Upper lobe of left lung (tissue), 6 donors: ENCODE measurements around the gene MISP3. TPM values are rescaled to one million over a fixed set of nuclear protein-coding genes. Genes with fewer than 3 reads are reported as not detected.

ENCODE experiments used
- ATAC-seq, 2 donors: fragments of 200-7000 bp; cut with Tn5 transposase; one replicate each; pipeline ENCODE4 v1.9.1; 2022; ENCODE audit warnings: mild to moderate bottlenecking in 2 of 2, moderate library complexity in 2 of 2; ENCODE audit not compliant: low FRiP score in 2 of 2
- DNase-seq, 2 donors: peaks; one replicate each; pipeline ENCODE4 v3.0.0-alpha.2; 2019 to 2020
- H3K27ac ChIP-seq, 4 donors: fragments of 200-600 bp; sonication (generic); one replicate each; pipeline ENCODE4 v1.5.1; 2016 to 2019
- H3K27me3 ChIP-seq, 4 donors: fragments of 200-600 bp; sonication (generic); one replicate each; pipeline ENCODE4 v1.5.1; 2017 to 2019
- H3K36me3 ChIP-seq, 4 donors: fragments of 200-600 bp; sonication (generic); one replicate each; pipeline ENCODE4 v1.5.1; 2016 to 2019
- H3K4me1 ChIP-seq, 4 donors: fragments of 200-600 bp; sonication (generic); one replicate each; pipeline ENCODE4 v1.5.1; 2018 to 2019
- H3K4me3 ChIP-seq, 4 donors: fragments of 200-600 bp; sonication (generic); one replicate each; pipeline ENCODE4 v1.5.1; 2017 to 2019; ENCODE audit warnings: mild to moderate bottlenecking in 2 of 4, moderate library complexity in 1 of 4
- H3K9me3 ChIP-seq, 4 donors: fragments of 200-600 bp; sonication (generic); one replicate each; pipeline ENCODE4 v1.5.1; 2018 to 2019
- EP300 ChIP-seq, 4 donors: sonication (generic); formaldehyde crosslinking; IDR thresholded peaks; one replicate each; pipeline ENCODE4 v1.5.1; 2017; ENCODE audit warnings: antibody characterized with exemption in 4 of 4, control low read depth in 2 of 4
- POLR2A ChIP-seq, 4 donors: fragments of 450-650 bp; IDR thresholded peaks; one replicate each; pipeline ENCODE4 v1.5.1; 2016 to 2017; ENCODE audit warnings: antibody characterized with exemption in 4 of 4, mild to moderate bottlenecking in 2 of 4
- POLR2AphosphoS5 ChIP-seq, 2 donors: sonication (generic); formaldehyde crosslinking; IDR thresholded peaks; one replicate each; pipeline ENCODE4 v1.5.1; 2017; ENCODE audit warnings: antibody characterized with exemption in 2 of 2
- whole genome bisulfite sequencing, 2 donors: methylation state at CpG; one replicate each; pipeline ENCODE4 v1.1.5; 2017 to 2018; 5-methylcytosine and 5-hydroxymethylcytosine counted together
- total RNA-seq, 6 donors: library from RNA; depleted of rRNA in 4 of 6; stranded (reverse); fragments of >200 nt in 4 of 6; gene quantifications; one replicate each; pipeline versions ENCODE4 v1.1.0 to v1.2.1, GENCODE V29; 2016 to 2021
- TF ChIP-seq, protein P1 (sequence below), 6 experiments: fragments of 450-650 bp in 4 of 6; fragments of 200-600 bp in 2 of 6; sonication (generic) in 2 of 6; IDR thresholded peaks; one replicate each; pipeline ENCODE4 v1.5.1; 2016 to 2019; ENCODE audit warnings: antibody characterized with exemption in 6 of 6
- donor health status: DM: no; HTN: no; CAD: no; lungs with moderate emphysema.
- donor health status: DM: no; HTN: yes; CAD: no; lungs with severe emphysema.

MISP3 gene
- total RNA-seq, 6 donors from 2014 or later, result 7.9 to 31.2 (median 12.3) TPM

DNA sequence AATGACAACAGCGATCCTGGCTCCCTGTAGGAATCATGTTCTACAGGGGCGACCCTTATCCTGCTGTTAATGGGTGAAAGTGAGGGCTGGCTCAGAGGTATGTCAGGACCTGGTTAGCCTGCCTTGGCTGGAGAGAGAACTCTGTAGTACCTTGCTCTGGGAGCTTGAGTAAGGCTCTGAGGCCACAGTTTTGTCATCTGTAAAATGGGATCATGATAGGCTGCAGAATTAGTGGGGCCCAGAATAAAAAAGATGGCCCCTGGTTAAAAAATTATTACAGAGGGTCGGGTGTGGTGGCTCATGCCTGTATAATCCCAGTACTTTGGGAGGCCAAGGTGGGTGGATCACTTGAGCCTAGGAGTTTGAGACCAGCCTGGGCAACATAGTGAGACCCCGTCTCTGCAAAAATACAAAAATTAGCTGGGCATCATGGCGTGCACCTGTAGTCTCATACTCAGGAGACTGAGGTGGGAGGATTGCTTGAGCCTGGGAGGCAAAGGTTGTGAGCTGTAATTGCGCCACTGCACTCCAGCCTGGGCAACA, 28.5 kb downstream of the MISP3 start:
- no peak for TF ChIP-seq POLR2A (IDR thresholded peaks at IDR 0.05)
- TF ChIP-seq EP300 (IDR thresholded peaks at IDR 0.05), result no peak
- TF ChIP-seq POLR2AphosphoS5 (IDR thresholded peaks at IDR 0.05), result no peak
- TF ChIP-seq, protein P1, sequence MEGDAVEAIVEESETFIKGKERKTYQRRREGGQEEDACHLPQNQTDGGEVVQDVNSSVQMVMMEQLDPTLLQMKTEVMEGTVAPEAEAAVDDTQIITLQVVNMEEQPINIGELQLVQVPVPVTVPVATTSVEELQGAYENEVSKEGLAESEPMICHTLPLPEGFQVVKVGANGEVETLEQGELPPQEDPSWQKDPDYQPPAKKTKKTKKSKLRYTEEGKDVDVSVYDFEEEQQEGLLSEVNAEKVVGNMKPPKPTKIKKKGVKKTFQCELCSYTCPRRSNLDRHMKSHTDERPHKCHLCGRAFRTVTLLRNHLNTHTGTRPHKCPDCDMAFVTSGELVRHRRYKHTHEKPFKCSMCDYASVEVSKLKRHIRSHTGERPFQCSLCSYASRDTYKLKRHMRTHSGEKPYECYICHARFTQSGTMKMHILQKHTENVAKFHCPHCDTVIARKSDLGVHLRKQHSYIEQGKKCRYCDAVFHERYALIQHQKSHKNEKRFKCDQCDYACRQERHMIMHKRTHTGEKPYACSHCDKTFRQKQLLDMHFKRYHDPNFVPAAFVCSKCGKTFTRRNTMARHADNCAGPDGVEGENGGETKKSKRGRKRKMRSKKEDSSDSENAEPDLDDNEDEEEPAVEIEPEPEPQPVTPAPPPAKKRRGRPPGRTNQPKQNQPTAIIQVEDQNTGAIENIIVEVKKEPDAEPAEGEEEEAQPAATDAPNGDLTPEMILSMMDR (IDR thresholded peaks at IDR 0.05), result no peak
- H3K27ac ChIP-seq, result no peak overlapping the region
- no peaks in the 10 kb centered on the region for H3K4me1 ChIP-seq
- no peak overlapping the region for H3K4me3 ChIP-seq
- WGBS, 2 donors, result 92 to 93% methylated on average over 6 of the region's 6 CpGs
- ATAC-seq (no peak), DNase-seq (no peak)
- H3K36me3 ChIP-seq, result peaks cover 3 to 90% (median 63%) of the 10 kb centered on the region in 4 donors
- H3K27me3 ChIP-seq, result no peaks in the 10 kb centered on the region
- no peaks in the 10 kb centered on the region for H3K9me3 ChIP-seq

DNA sequence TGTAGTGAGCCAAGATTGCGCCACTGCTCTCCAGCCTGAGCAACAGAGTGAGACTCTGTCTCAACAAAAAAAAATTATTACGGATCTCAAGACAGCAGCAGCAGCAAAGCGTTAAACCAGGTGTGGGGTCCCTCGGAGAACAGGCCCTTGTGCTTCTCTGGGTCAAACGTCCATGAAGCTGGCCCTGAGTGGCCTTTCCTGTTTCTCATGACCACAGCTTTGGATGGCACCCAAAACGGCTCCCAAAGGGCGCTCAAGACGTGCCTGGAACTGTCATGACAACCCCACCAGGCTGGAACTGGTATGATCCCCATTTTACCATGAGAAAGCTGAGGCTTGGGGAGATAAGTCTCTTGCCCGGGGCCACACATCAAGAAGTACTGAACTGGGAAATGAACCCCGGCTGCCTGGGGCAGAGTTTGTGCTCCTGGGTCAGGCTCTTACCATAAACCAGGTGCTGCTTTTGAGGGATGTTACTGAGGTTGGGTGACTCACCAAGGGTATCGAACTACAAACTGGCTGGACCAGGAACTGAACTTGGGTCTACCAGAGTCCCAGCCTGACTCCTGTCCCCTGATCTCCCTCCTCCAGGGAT, 29.6 kb downstream of the MISP3 start:
- TF ChIP-seq POLR2AphosphoS5 (IDR thresholded peaks at IDR 0.05), result no peak
- 64 to 90% methylated on average over 8 to 11 of the region's 11 CpGs for WGBS, 2 donors
- Histone ChIP-seq H3K36me3 (peaks cover 7 to 91% (median 67%) of the 10 kb centered on the region in 4 donors), H3K9me3 (no peaks in the 10 kb centered on the region), H3K27me3 (no peaks in the 10 kb centered on the region), H3K4me1 (no peaks in the 10 kb centered on the region), H3K27ac (peak overlapping the region in 1 of 4 donors; percentile 3), H3K4me3 (no peak overlapping the region)
- ATAC-seq (no peak), DNase-seq (no peak)

DNA sequence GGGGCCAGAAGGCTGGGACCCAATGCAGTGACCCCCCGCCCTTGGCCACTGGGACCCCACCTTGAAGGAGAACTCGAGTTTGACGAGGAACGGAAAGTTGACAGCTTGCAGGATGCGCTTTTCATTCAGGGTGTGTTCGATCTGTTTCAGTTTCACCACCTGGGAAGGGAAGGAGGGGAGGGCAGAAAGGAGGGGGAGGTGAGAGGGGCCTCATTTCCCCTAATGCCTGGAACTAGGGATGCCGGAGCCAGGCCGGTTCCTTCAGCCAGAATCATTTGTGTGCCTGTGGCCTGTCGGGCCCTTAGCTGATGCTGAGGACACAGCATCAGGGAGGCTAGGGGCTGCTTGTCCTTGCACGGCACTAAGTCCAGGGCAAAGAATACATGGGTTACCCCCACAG, 30.2 kb downstream of the MISP3 start:
- WGBS, 2 donors, result 88 to 98% methylated on average over 10 of the region's 10 CpGs
- H3K36me3 ChIP-seq, result peaks cover 7 to 90% (median 64%) of the 10 kb centered on the region in 4 donors
- no peak for TF ChIP-seq POLR2AphosphoS5 (IDR thresholded peaks at IDR 0.05)
- TF ChIP-seq, protein P1 (IDR thresholded peaks at IDR 0.05), result no peak
- no peak for TF ChIP-seq POLR2A (IDR thresholded peaks at IDR 0.05)
- no peak for TF ChIP-seq EP300 (IDR thresholded peaks at IDR 0.05)
- peak overlapping the region in 1 of 4 donors; percentile 3 for H3K27ac ChIP-seq
- ATAC-seq, result no peak
- H3K9me3 ChIP-seq, result no peaks in the 10 kb centered on the region
- no peaks in the 10 kb centered on the region for H3K27me3 ChIP-seq
- no peak for DNase-seq
- H3K4me1 ChIP-seq, result no peaks in the 10 kb centered on the region
- no peak overlapping the region for H3K4me3 ChIP-seq

DNA sequence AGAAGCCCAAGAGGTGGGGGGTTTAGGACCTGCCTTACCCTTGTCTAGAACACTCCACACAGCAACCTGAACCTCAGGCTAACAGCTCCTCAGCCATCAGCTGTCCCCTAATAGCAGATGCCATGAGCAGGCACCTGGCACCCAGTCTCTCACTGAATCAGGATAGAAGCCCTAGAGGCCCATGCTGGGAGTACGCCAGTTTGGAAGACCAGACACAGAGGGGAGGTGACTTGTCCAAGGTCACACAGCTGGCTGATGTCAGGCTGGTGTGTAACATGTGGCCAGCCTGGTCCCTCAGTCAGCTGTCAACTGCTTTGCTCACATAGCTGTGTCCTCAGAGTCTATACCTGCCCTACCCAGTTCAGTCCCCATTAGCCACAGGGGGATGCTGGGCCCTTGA, 30.7 kb downstream of the MISP3 start:
- WGBS, 2 donors, result 90% methylated on average over 1 of the region's 1 CpG; no CpG with 5 or more reads in 1 of the 2 donors
- Histone ChIP-seq H3K4me3 (no peak overlapping the region), H3K36me3 (peaks cover 7 to 84% (median 60%) of the 10 kb centered on the region in 4 donors), H3K4me1 (no peaks in the 10 kb centered on the region), H3K27ac (no peak overlapping the region), H3K9me3 (no peaks in the 10 kb centered on the region), H3K27me3 (no peaks in the 10 kb centered on the region)
- TF ChIP-seq, protein P1 (IDR thresholded peaks at IDR 0.05), result no peak
- TF ChIP-seq EP300 (IDR thresholded peaks at IDR 0.05), result no peak
- DNase-seq, result no peak
- no peak for ATAC-seq

DNA sequence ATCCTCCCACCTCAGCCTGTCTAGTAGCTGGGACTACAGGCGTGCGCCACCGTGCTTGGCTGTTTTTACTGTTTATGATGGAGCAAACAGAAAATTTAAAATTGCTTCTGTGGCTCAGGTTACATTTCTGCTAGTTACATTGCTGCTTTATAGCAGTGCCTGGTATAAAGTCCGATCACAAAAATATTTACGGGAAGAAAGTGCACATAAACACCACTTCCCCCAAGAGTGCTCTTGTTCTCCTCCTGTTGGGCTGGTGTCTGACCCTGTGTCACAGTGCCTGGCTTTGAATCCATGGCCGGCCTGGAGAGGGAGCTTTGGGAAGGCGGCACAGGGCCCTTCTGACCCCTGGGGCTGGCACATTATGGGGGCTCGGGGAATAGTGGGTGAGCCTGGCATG, 33.1 kb downstream of the MISP3 start:
- ATAC-seq (no peak), DNase-seq (no peak)
- WGBS, 2 donors, result 89 to 95% methylated on average over 5 to 8 of the region's 8 CpGs
- H3K4me3 ChIP-seq, result no peak overlapping the region
- TF ChIP-seq POLR2AphosphoS5 (IDR thresholded peaks at IDR 0.05) (no peak), EP300 (IDR thresholded peaks at IDR 0.05) (no peak), POLR2A (IDR thresholded peaks at IDR 0.05) (no peak)
- TF ChIP-seq, protein P1 (IDR thresholded peaks at IDR 0.05), result no peak
- no peak overlapping the region for H3K27ac ChIP-seq
- no peaks in the 10 kb centered on the region for H3K4me1 ChIP-seq
- no peaks in the 10 kb centered on the region for H3K9me3 ChIP-seq
- no peaks in the 10 kb centered on the region for H3K27me3 ChIP-seq
- peaks cover 7 to 65% (median 48%) of the 10 kb centered on the region in 4 donors for H3K36me3 ChIP-seq
